ENCODE results near the gene PCP4L1.
"Not testable (repeated sequence)": the region's sequence is repeated elsewhere in the genome, so short reads cannot be mapped to it uniquely, and the experiment has no call there.

Gene PCP4L1

GRCh38 chr1:161220002-161220401 is 38.5 kb upstream of the PCP4L1 start:
- Histone ChIP-seq H3K27ac (ENCODE audit: poor library complexity, severe bottlenecking) (no peak overlapping the region), H3K4me1 (ENCODE audit: insufficient read depth, poor library complexity, severe bottlenecking) (no peaks in the 10 kb centered on the region), H3K9me3 (ENCODE audit: severe bottlenecking) (no peaks in the 10 kb centered on the region), H3K4me3 (ENCODE audit: severe bottlenecking) (no peak overlapping the region), H3K36me3 (ENCODE audit: low read depth) (no peaks in the 10 kb centered on the region), H3K27me3 (ENCODE audit: insufficient read depth, poor library complexity, severe bottlenecking) (no peaks in the 10 kb centered on the region)
- ATAC-seq (ENCODE audit: low read depth): no peak
- TF ChIP-seq, protein P1, sequence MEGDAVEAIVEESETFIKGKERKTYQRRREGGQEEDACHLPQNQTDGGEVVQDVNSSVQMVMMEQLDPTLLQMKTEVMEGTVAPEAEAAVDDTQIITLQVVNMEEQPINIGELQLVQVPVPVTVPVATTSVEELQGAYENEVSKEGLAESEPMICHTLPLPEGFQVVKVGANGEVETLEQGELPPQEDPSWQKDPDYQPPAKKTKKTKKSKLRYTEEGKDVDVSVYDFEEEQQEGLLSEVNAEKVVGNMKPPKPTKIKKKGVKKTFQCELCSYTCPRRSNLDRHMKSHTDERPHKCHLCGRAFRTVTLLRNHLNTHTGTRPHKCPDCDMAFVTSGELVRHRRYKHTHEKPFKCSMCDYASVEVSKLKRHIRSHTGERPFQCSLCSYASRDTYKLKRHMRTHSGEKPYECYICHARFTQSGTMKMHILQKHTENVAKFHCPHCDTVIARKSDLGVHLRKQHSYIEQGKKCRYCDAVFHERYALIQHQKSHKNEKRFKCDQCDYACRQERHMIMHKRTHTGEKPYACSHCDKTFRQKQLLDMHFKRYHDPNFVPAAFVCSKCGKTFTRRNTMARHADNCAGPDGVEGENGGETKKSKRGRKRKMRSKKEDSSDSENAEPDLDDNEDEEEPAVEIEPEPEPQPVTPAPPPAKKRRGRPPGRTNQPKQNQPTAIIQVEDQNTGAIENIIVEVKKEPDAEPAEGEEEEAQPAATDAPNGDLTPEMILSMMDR (IDR thresholded peaks at IDR 0.05; ENCODE audit: poor library complexity, severe bottlenecking): no peak
- DNase-seq (ENCODE audit: low spot score): no peak

DNA sequence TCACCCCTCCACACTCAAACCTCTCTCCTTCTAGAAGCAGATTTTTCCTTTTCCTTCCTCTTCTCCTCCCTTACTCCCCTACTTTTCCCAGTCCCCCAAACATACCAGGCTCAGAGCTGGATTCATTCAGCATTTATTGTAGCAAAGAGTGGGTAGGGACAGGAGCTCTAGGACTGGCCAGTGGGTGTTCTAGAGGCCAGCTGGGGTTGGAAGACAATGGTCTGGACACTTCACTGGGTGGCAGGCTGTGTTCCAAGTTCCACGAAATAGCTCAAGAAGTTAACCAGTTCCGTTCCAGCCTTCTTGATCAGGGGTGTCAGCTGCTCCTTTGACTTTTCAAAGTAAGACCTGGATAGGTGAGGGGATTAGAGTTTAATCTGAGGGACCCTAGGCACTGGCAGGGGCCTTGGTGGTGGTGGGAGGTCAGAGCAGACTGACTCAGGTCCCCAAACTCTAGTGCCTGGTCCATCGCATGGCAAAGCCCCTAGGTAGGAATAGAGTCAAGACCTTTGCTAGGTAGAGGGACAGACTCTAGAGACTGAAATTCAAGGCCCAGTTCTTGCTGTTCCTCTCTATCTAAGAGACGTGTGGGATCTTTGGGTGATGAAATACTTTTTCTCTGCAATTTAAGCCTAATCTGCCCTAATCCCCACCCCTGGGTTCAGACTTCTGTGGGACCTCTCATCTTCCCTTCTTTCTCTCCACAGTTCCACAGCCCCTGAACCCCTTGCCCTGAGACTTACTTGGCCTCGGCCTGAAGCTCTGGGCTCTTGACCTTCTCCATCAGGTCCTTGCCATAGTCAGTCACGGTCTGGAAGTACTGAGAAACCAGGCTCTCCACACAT is 36.1 kb upstream of the PCP4L1 start:
- Histone ChIP-seq H3K9me3 (ENCODE audit: severe bottlenecking) (no peaks in the 10 kb centered on the region), H3K27me3 (ENCODE audit: insufficient read depth, poor library complexity, severe bottlenecking) (no peaks in the 10 kb centered on the region), H3K27ac (ENCODE audit: poor library complexity, severe bottlenecking) (no peak overlapping the region), H3K4me1 (ENCODE audit: insufficient read depth, poor library complexity, severe bottlenecking) (peaks cover 9% of the 10 kb centered on the region), H3K36me3 (ENCODE audit: low read depth) (no peaks in the 10 kb centered on the region), H3K4me3 (ENCODE audit: severe bottlenecking) (no peak overlapping the region)
- ATAC-seq (ENCODE audit: low read depth) (no peak), DNase-seq (ENCODE audit: low spot score) (no peak)
- TF ChIP-seq, protein P1 (IDR thresholded peaks at IDR 0.05; ENCODE audit: poor library complexity, severe bottlenecking): no peak

GRCh38 chr1:161223805-161224694 is 34.5 kb upstream of the PCP4L1 start:
- TF ChIP-seq, protein P1 (IDR thresholded peaks at IDR 0.05; ENCODE audit: poor library complexity, severe bottlenecking): no peak
- no peak overlapping the region for H3K27ac ChIP-seq (ENCODE audit: poor library complexity, severe bottlenecking)

GRCh38 chr1:161224695-161225087 is 33.9 kb upstream of the PCP4L1 start:
- peaks cover 14% of the 10 kb centered on the region for H3K36me3 ChIP-seq (ENCODE audit: low read depth)

More at GRCh38 chr1:161223805-161224694, 34.5 kb upstream of the PCP4L1 start:
- DNase-seq (ENCODE audit: low spot score) (no peak), ATAC-seq (ENCODE audit: low read depth) (no peak)
- Histone ChIP-seq H3K27me3 (ENCODE audit: insufficient read depth, poor library complexity, severe bottlenecking) (no peaks in the 10 kb centered on the region), H3K4me1 (ENCODE audit: insufficient read depth, poor library complexity, severe bottlenecking) (peaks cover 13% of the 10 kb centered on the region), H3K36me3 (ENCODE audit: low read depth) (peaks cover 11% of the 10 kb centered on the region), H3K4me3 (ENCODE audit: severe bottlenecking) (no peak overlapping the region), H3K9me3 (ENCODE audit: severe bottlenecking) (no peaks in the 10 kb centered on the region)

DNA sequence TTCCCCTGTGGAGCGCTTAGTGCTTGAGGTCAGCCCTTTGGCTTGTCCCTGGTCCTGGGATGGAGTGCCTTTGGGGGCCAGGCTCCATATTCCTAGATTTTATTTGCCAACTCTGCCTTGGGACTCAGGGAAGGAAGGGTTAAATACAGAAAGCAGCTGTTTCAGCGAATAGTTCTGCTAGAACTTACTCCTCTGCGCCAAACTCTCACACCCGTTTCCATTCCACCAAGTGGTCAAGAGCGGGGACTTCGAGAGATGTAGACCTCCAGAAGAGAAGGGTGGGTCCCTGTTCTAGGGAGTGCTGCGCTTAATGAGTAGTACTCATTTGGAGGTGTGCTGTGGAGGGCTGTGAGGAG is 33.4 kb upstream of the PCP4L1 start:
- no peak for ATAC-seq (ENCODE audit: low read depth)
- Histone ChIP-seq H3K4me3 (ENCODE audit: severe bottlenecking) (no peak overlapping the region), H3K9me3 (ENCODE audit: severe bottlenecking) (no peaks in the 10 kb centered on the region), H3K4me1 (ENCODE audit: insufficient read depth, poor library complexity, severe bottlenecking) (peaks cover 13% of the 10 kb centered on the region), H3K27ac (ENCODE audit: poor library complexity, severe bottlenecking) (no peak overlapping the region), H3K36me3 (ENCODE audit: low read depth) (peaks cover 14% of the 10 kb centered on the region), H3K27me3 (ENCODE audit: insufficient read depth, poor library complexity, severe bottlenecking) (no peaks in the 10 kb centered on the region)
- TF ChIP-seq, protein P1 (IDR thresholded peaks at IDR 0.05; ENCODE audit: poor library complexity, severe bottlenecking): no peak
- DNase-seq (ENCODE audit: low spot score): no peak

More at GRCh38 chr1:161224695-161225087, 33.9 kb upstream of the PCP4L1 start:
- not testable (repeated sequence) for H3K9me3 ChIP-seq (ENCODE audit: severe bottlenecking); H3K27me3 ChIP-seq (ENCODE audit: insufficient read depth, poor library complexity, severe bottlenecking); ATAC-seq (ENCODE audit: low read depth); DNase-seq (ENCODE audit: low spot score); H3K4me3 ChIP-seq (ENCODE audit: severe bottlenecking); H3K27ac ChIP-seq (ENCODE audit: poor library complexity, severe bottlenecking)
- H3K4me1 ChIP-seq (ENCODE audit: insufficient read depth, poor library complexity, severe bottlenecking): peaks cover 13% of the 10 kb centered on the region

Measured in RWPE2 (cell line).